Measurements from ENCODE around the gene CTNNBL1. TPM values are rescaled to one million over a fixed set of nuclear protein-coding genes. Genes with fewer than 3 reads are reported as not detected.

Gene CTNNBL1
- polyA plus RNA-seq, 1 of the 3 experiments (the other 2 are of a cell fraction), result 29.5 TPM

DNA sequence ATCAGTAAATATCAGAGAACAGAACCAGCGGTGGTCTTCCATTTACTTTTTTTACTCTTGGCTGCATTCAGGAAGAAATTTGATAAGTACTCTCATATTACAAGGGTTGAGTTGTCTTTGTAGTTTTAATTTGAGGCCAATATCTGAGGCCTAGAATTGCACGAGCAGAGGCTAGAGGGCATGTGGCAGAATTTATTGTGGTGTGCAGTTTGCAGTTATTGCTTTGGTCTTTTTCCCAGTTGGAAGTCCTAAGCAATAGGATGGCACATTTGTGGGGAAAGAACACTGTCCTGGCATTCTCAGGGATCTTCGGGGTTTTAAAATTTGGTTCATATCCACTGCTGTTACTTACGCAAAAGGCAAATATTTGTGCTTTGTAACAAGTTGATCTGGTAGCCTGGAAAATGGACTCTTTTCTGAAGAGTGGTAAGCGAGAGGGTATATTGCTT lies 66.0 kb downstream of the CTNNBL1 start:
- no peak overlapping the region for H2AFZ ChIP-seq (ENCODE audit: low read depth)
- H3K27ac ChIP-seq (ENCODE audit: low read depth in 2 of 2, low read length in 1 of 2), result no peak overlapping the region
- TF ChIP-seq, protein P1, sequence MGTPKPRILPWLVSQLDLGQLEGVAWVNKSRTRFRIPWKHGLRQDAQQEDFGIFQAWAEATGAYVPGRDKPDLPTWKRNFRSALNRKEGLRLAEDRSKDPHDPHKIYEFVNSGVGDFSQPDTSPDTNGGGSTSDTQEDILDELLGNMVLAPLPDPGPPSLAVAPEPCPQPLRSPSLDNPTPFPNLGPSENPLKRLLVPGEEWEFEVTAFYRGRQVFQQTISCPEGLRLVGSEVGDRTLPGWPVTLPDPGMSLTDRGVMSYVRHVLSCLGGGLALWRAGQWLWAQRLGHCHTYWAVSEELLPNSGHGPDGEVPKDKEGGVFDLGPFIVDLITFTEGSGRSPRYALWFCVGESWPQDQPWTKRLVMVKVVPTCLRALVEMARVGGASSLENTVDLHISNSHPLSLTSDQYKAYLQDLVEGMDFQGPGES (IDR thresholded peaks at IDR 0.05; ENCODE audit: low read depth, low read length), result no peak
- TF ChIP-seq CTCF (IDR thresholded peaks at IDR 0.05) (no peak), EP300 (IDR thresholded peaks at IDR 0.05; ENCODE audit: borderline replicate concordance in 1 of 2, low read depth in 1 of 2, low read length in 1 of 2) (no peak), RCOR1 (IDR thresholded peaks at IDR 0.05; ENCODE audit: low read length) (no peak), TAF1 (IDR thresholded peaks at IDR 0.05; ENCODE audit: borderline replicate concordance, low read depth, low read length) (no peak), EZH2phosphoT487 (IDR thresholded peaks at IDR 0.05; ENCODE audit: borderline replicate concordance, low read depth) (no peak), MAX (IDR thresholded peaks at IDR 0.05; ENCODE audit: low read depth) (no peak), MEF2A (IDR thresholded peaks at IDR 0.05; ENCODE audit: borderline replicate concordance, low read depth) (no peak), CHD2 (IDR thresholded peaks at IDR 0.05; ENCODE audit: low read length, partially characterized antibody) (no peak)
- H3K4me2 ChIP-seq, result no peak overlapping the region
- H3K4me1 ChIP-seq (ENCODE audit: control insufficient read depth in 1 of 2, insufficient read depth in 2 of 2, low read depth in 1 of 2, low read length in 1 of 2), result peaks cover 0 to 7% of the 10 kb centered on the region in 2 experiments; a peak in 2 of 4 replicates
- no peaks in the 10 kb centered on the region for H3K79me2 ChIP-seq (ENCODE audit: insufficient read depth)
- no peaks in the 10 kb centered on the region for H3K9me3 ChIP-seq
- no peak overlapping the region for H3K9ac ChIP-seq
- no peak overlapping the region for H3K4me3 ChIP-seq (ENCODE audit: low read depth in 2 of 2, low read length in 1 of 2)
- H3F3A ChIP-seq (replicated peaks; ENCODE audit: insufficient read depth), result no peaks in the 10 kb centered on the region
- no peaks in the 10 kb centered on the region for H3K9me2 ChIP-seq
- POLR2A ChIA-PET, result no interaction called here
- H3K27me3 ChIP-seq (ENCODE audit: insufficient read depth), result no peaks in the 10 kb centered on the region
- CTCF ChIA-PET, result no interaction called here
- peaks cover 0 to 30% of the 10 kb centered on the region in 2 experiments for H3K36me3 ChIP-seq (replicated peaks in 1 of 2; ENCODE audit: control insufficient read depth in 1 of 2, insufficient read depth in 2 of 2, low read length in 1 of 2)
- DNase-seq, result no peak
- WGBS (ENCODE audit: low lambda C conversion rate), result 92% methylated on average over 5 of the region's 5 CpGs
- H4K20me1 ChIP-seq (ENCODE audit: insufficient read depth), result no peaks in the 10 kb centered on the region

GRCh38 chr20:37760322-37760721 lies 66.5 kb downstream of the CTNNBL1 start:
- H3K4me1 ChIP-seq (ENCODE audit: control insufficient read depth in 1 of 2, insufficient read depth in 2 of 2, low read depth in 1 of 2, low read length in 1 of 2), result peaks cover 0 to 7% of the 10 kb centered on the region in 2 experiments; a peak in 2 of 4 replicates
- no peak for DNase-seq
- POLR2A ChIA-PET, result no interaction called here
- CTCF ChIA-PET, result interaction anchor here (0.6 kb wide), 1 partner anchor 288 kb away, joined by 3 read pairs; no protein-coding TSS in a partner anchor
- H3K4me2 ChIP-seq, result no peak overlapping the region
- H4K20me1 ChIP-seq (ENCODE audit: insufficient read depth), result no peaks in the 10 kb centered on the region
- no peak overlapping the region for H3K9ac ChIP-seq
- 100% methylated on average over 2 of the region's 2 CpGs for WGBS (ENCODE audit: low lambda C conversion rate)
- peaks cover 0 to 33% of the 10 kb centered on the region in 2 experiments for H3K36me3 ChIP-seq (replicated peaks in 1 of 2; ENCODE audit: control insufficient read depth in 1 of 2, insufficient read depth in 2 of 2, low read length in 1 of 2)
- H3K27ac ChIP-seq (ENCODE audit: low read depth in 2 of 2, low read length in 1 of 2), result no peak overlapping the region
- H2AFZ ChIP-seq (ENCODE audit: low read depth), result no peak overlapping the region
- no peaks in the 10 kb centered on the region for H3K9me3 ChIP-seq
- no peaks in the 10 kb centered on the region for H3F3A ChIP-seq (replicated peaks; ENCODE audit: insufficient read depth)
- no peaks in the 10 kb centered on the region for H3K79me2 ChIP-seq (ENCODE audit: insufficient read depth)
- H3K27me3 ChIP-seq (ENCODE audit: insufficient read depth), result no peaks in the 10 kb centered on the region
- no peak overlapping the region for H3K4me3 ChIP-seq (ENCODE audit: low read depth in 2 of 2, low read length in 1 of 2)
- H3K9me2 ChIP-seq, result no peaks in the 10 kb centered on the region
- no peak for TF ChIP-seq RCOR1 (IDR thresholded peaks at IDR 0.05; ENCODE audit: low read length)
- no peak for TF ChIP-seq NFIC (IDR thresholded peaks at IDR 0.05; ENCODE audit: borderline replicate concordance)
- TF ChIP-seq TEAD4 (IDR thresholded peaks at IDR 0.05; ENCODE audit: borderline replicate concordance, insufficient read depth), result no peak
- no peak for TF ChIP-seq YY1 (IDR thresholded peaks at IDR 0.05; ENCODE audit: low read depth)
- TF ChIP-seq, protein P2, sequence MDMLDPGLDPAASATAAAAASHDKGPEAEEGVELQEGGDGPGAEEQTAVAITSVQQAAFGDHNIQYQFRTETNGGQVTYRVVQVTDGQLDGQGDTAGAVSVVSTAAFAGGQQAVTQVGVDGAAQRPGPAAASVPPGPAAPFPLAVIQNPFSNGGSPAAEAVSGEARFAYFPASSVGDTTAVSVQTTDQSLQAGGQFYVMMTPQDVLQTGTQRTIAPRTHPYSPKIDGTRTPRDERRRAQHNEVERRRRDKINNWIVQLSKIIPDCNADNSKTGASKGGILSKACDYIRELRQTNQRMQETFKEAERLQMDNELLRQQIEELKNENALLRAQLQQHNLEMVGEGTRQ (IDR thresholded peaks at IDR 0.05; ENCODE audit: borderline replicate concordance, low read depth, low read length), result no peak
- TF ChIP-seq FOSL2 (IDR thresholded peaks at IDR 0.05; ENCODE audit: borderline replicate concordance, low read depth), result no peak
- no peak for TF ChIP-seq FOXM1 (IDR thresholded peaks at IDR 0.05; ENCODE audit: low read depth)
- no peak for TF ChIP-seq EZH2phosphoT487 (IDR thresholded peaks at IDR 0.05; ENCODE audit: borderline replicate concordance, low read depth)
- TF ChIP-seq CTCF (IDR thresholded peaks at IDR 0.05), result no peak
- TF ChIP-seq SIN3A (IDR thresholded peaks at IDR 0.05; ENCODE audit: borderline replicate concordance, low read depth, low read length), result no peak
- no peak for TF ChIP-seq MAX (IDR thresholded peaks at IDR 0.05; ENCODE audit: low read depth)
- no peak for TF ChIP-seq POLR2AphosphoS5 (IDR thresholded peaks at IDR 0.05; ENCODE audit: low read depth, low read length)

All from SK-N-SH (cell line).